ENCODE measurements around the gene CDC7.

Gene CDC7

GRCh38 chr1:91548376-91549040 is 47.9 kb downstream of the CDC7 start:
- Histone ChIP-seq H4K20me1 (ENCODE audit: insufficient read depth, low read length) (no peaks in the 10 kb centered on the region), H3K79me2 (ENCODE audit: low read length) (no peaks in the 10 kb centered on the region), H2AFZ (ENCODE audit: low read length) (no peak overlapping the region), H3K27me3 (replicated peaks; ENCODE audit: insufficient read depth, low read length) (no peaks in the 10 kb centered on the region), H3K9me2 (replicated peaks; ENCODE audit: insufficient read depth, low read length) (no peaks in the 10 kb centered on the region), H3K4me1 (ENCODE audit: low read length) (no peaks in the 10 kb centered on the region), H3K4me2 (ENCODE audit: low read depth, low read length) (no peak overlapping the region), H3K36me3 (replicated peaks; ENCODE audit: insufficient read depth, low read length) (no peaks in the 10 kb centered on the region), H3K9me3 (replicated peaks; ENCODE audit: insufficient read depth, low read length) (no peaks in the 10 kb centered on the region), H3F3A (ENCODE audit: insufficient read depth, low read length) (no peaks in the 10 kb centered on the region), H3K4me3 (ENCODE audit: low read length) (no peak overlapping the region), H3K27ac (ENCODE audit: low read length) (no peak overlapping the region), H3K9ac (ENCODE audit: low read length) (no peak overlapping the region)
- TF ChIP-seq EZH2phosphoT487 (IDR thresholded peaks at IDR 0.05; ENCODE audit: low read length) (no peak), EZH2 (optimal IDR thresholded peaks at IDR 0.05; ENCODE audit: low read depth, low read length) (no peak), CTCF (IDR thresholded peaks at IDR 0.05; ENCODE audit: low read length) (no peak)
- no peak for DNase-seq

GRCh38 chr1:91549041-91549735 is 48.5 kb downstream of the CDC7 start:
- Histone ChIP-seq H3K4me3 (ENCODE audit: low read length) (no peak overlapping the region), H3K79me2 (ENCODE audit: low read length) (no peaks in the 10 kb centered on the region), H4K20me1 (ENCODE audit: insufficient read depth, low read length) (no peaks in the 10 kb centered on the region), H3F3A (ENCODE audit: insufficient read depth, low read length) (no peaks in the 10 kb centered on the region), H3K9ac (ENCODE audit: low read length) (no peak overlapping the region), H3K27ac (ENCODE audit: low read length) (no peak overlapping the region), H3K9me2 (replicated peaks; ENCODE audit: insufficient read depth, low read length) (no peaks in the 10 kb centered on the region), H2AFZ (ENCODE audit: low read length) (no peak overlapping the region), H3K4me1 (ENCODE audit: low read length) (no peaks in the 10 kb centered on the region), H3K9me3 (replicated peaks; ENCODE audit: insufficient read depth, low read length) (no peaks in the 10 kb centered on the region), H3K27me3 (replicated peaks; ENCODE audit: insufficient read depth, low read length) (no peaks in the 10 kb centered on the region), H3K4me2 (ENCODE audit: low read depth, low read length) (no peak overlapping the region), H3K36me3 (replicated peaks; ENCODE audit: insufficient read depth, low read length) (no peaks in the 10 kb centered on the region)
- TF ChIP-seq CTCF (IDR thresholded peaks at IDR 0.05; ENCODE audit: low read length) (no peak), EZH2 (optimal IDR thresholded peaks at IDR 0.05; ENCODE audit: low read depth, low read length) (no peak), EZH2phosphoT487 (IDR thresholded peaks at IDR 0.05; ENCODE audit: low read length) (no peak)
- no peak for DNase-seq

- Histone ChIP-seq H2AFZ (ENCODE audit: low read length) (no peak overlapping the region), H3K79me2 (ENCODE audit: low read length) (no peaks in the 10 kb centered on the region), H3K27ac (ENCODE audit: low read length) (no peak overlapping the region), H3K4me2 (ENCODE audit: low read depth, low read length) (no peak overlapping the region), H3K27me3 (replicated peaks; ENCODE audit: insufficient read depth, low read length) (no peaks in the 10 kb centered on the region), H4K20me1 (ENCODE audit: insufficient read depth, low read length) (no peaks in the 10 kb centered on the region), H3F3A (ENCODE audit: insufficient read depth, low read length) (no peaks in the 10 kb centered on the region), H3K36me3 (replicated peaks; ENCODE audit: insufficient read depth, low read length) (no peaks in the 10 kb centered on the region), H3K4me3 (ENCODE audit: low read length) (no peak overlapping the region), H3K9ac (ENCODE audit: low read length) (no peak overlapping the region), H3K9me3 (replicated peaks; ENCODE audit: insufficient read depth, low read length) (no peaks in the 10 kb centered on the region), H3K4me1 (ENCODE audit: low read length) (no peaks in the 10 kb centered on the region), H3K9me2 (replicated peaks; ENCODE audit: insufficient read depth, low read length) (no peaks in the 10 kb centered on the region)
- TF ChIP-seq EZH2 (optimal IDR thresholded peaks at IDR 0.05; ENCODE audit: low read depth, low read length): no peak
- TF ChIP-seq EZH2phosphoT487 (IDR thresholded peaks at IDR 0.05; ENCODE audit: low read length): no peak
- no peak for TF ChIP-seq CTCF (IDR thresholded peaks at IDR 0.05; ENCODE audit: low read length)
- DNase-seq: peak; percentile 11
Measured at GRCh38 chr1:91550961-91551360, 50.3 kb downstream of the CDC7 start.
